Loucy (cell line): Measurements from ENCODE around the gene TNFRSF9.
"Not testable (repeated sequence)": the region's sequence is repeated elsewhere in the genome, so short reads cannot be mapped to it uniquely, and the experiment has no call there.

ENCODE experiments used
- H2AFZ ChIP-seq: fragments of 200-600 bp; sonication (generic); 2 replicates; pipeline ENCODE4 v1.6.0; 2016; ENCODE audit warnings: antibody characterized with exemption, mild to moderate bottlenecking, low read length, moderate library complexity
- H3F3A ChIP-seq: fragments of 200-600 bp; 2 replicates; pipeline ENCODE4 v1.6.0; 2016; ENCODE audit warnings: antibody characterized with exemption, low read depth, mild to moderate bottlenecking
- H3K27me3 ChIP-seq: fragments of 200-600 bp; sonication (generic); 2 replicates; pipeline ENCODE4 v1.6.1; 2014; ENCODE audit warnings: low read length, mild to moderate bottlenecking; ENCODE audit not compliant: insufficient read depth, poor library complexity, severe bottlenecking
- H3K36me3 ChIP-seq: fragments of 200-600 bp; sonication (generic); 2 replicates; pipeline ENCODE4 v1.6.1; 2016; ENCODE audit warnings: low read length; ENCODE audit not compliant: insufficient read depth
- H3K4me1 ChIP-seq: fragments of 200-600 bp; sonication (generic); 2 replicates; pipeline ENCODE4 v1.5.1; 2014; ENCODE audit warnings: low read length, mild to moderate bottlenecking; ENCODE audit not compliant: insufficient read depth, poor library complexity, severe bottlenecking
- H3K4me2 ChIP-seq: fragments of 200-600 bp; sonication (generic); 2 replicates; pipeline ENCODE4 v1.6.0; 2014; ENCODE audit warnings: antibody characterized with exemption, low read length, low read depth, mild to moderate bottlenecking; ENCODE audit not compliant: poor library complexity, severe bottlenecking
- H3K4me3 ChIP-seq: fragments of 200-600 bp; sonication (generic); 2 replicates; pipeline ENCODE4 v1.5.1; 2014; ENCODE audit warnings: low read length, mild to moderate bottlenecking, mixed read lengths; ENCODE audit not compliant: poor library complexity, severe bottlenecking
- H3K79me2 ChIP-seq: fragments of 200-600 bp; sonication (generic); 2 replicates; pipeline ENCODE4 v1.6.1; 2014; ENCODE audit warnings: low read length; ENCODE audit not compliant: insufficient read depth
- H3K9ac ChIP-seq: fragments of 200-600 bp; sonication (generic); 2 replicates; pipeline ENCODE4 v1.6.0; 2014; ENCODE audit warnings: mild to moderate bottlenecking, low read depth, low read length, moderate library complexity; ENCODE audit not compliant: poor library complexity, severe bottlenecking
- H3K9me2 ChIP-seq: fragments of 200-600 bp; sonication (generic); replicated peaks from 2 replicates; pipeline ENCODE4 v1.6.1; 2016; ENCODE audit warnings: low read depth, low read length, mixed read lengths
- H3K9me3 ChIP-seq: fragments of 200-600 bp; sonication (generic); 2 replicates; pipeline ENCODE4 v1.6.1; 2014; ENCODE audit warnings: mild to moderate bottlenecking, antibody characterized with exemption, low read length, low read depth; ENCODE audit not compliant: insufficient read depth
- H4K20me1 ChIP-seq: fragments of 200-600 bp; sonication (generic); 2 replicates; pipeline ENCODE4 v1.6.0; 2014; ENCODE audit warnings: antibody characterized with exemption, low read length, mild to moderate bottlenecking; ENCODE audit not compliant: insufficient read depth, poor library complexity, severe bottlenecking
- CTCF ChIP-seq: fragments of 200-600 bp; sonication (generic); conservative IDR thresholded peaks from 2 replicates; pipeline ENCODE4 v1.5.1; 2014; ENCODE audit warnings: mild to moderate bottlenecking, antibody characterized with exemption, low read length
- EZH2phosphoT487 ChIP-seq: fragments of 200-600 bp; IDR thresholded peaks from 2 replicates; pipeline ENCODE4 v1.6.1; 2018; ENCODE audit warnings: antibody characterized with exemption, mild to moderate bottlenecking, moderate library complexity, borderline replicate concordance

Gene TNFRSF9

DNA sequence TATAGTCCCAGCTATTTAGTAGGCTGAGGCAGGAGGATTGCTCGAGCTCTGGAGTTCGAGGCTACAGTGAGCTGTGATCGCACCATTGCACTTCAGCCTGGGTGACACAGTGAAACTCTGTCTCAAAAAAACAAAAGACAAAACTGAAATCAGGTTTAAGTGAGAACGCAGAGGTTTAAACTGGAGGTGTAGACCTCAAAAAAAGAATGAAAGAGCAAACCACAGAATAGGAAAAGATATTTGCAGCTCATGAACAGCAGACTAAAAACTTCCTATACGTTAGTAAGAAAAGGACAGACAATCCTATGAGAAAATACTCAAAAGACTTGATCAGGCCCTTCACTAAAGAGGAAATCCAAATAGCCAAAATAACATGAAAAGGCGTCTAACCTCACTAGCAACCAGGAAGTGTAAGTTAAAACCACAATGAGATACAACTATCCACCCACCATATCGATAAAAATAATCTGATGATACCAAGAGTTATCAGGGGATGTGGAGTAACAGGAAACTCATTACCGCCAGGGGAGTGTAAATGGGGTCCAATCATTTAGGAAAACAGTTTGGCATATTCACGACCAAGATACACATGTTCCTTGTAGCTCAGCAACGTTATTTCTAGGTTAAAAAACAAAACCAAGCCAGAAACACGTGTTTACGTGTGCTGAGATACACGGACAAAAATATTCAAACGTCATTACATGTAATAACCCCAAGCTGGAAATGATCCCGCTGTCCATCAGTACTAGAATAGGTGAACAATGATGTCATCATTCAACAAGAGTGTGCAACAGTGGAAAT is 9.8 kb downstream of the TNFRSF9 start:
- no peaks in the 10 kb centered on the region for H3K36me3 ChIP-seq
- H3K27me3 ChIP-seq = no peaks in the 10 kb centered on the region
- no peaks in the 10 kb centered on the region for H4K20me1 ChIP-seq
- H3K4me2 ChIP-seq = peak overlapping the region; percentile 81
- TF ChIP-seq EZH2phosphoT487 = no peak
- TF ChIP-seq CTCF = no peak
- H3K9me2 ChIP-seq = no peaks in the 10 kb centered on the region
- H3K9me3 ChIP-seq = no peaks in the 10 kb centered on the region
- peak overlapping the region; percentile 66 for H3K4me3 ChIP-seq
- H3K9ac ChIP-seq = peak overlapping the region; percentile 13
- H2AFZ ChIP-seq = peak overlapping the region; percentile 65
- no peaks in the 10 kb centered on the region for H3F3A ChIP-seq
- H3K4me1 ChIP-seq = peaks cover 22% of the 10 kb centered on the region
- H3K79me2 ChIP-seq = no peaks in the 10 kb centered on the region

GRCh38 chr1:7929637-7930036 is 11.0 kb downstream of the TNFRSF9 start:
- no peak overlapping the region for H3K4me2 ChIP-seq
- H3K9me3 ChIP-seq = no peaks in the 10 kb centered on the region
- H3K27me3 ChIP-seq = no peaks in the 10 kb centered on the region
- no peaks in the 10 kb centered on the region for H3K9me2 ChIP-seq
- no peaks in the 10 kb centered on the region for H3F3A ChIP-seq
- H3K4me3 ChIP-seq = no peak overlapping the region
- no peaks in the 10 kb centered on the region for H3K36me3 ChIP-seq
- TF ChIP-seq EZH2phosphoT487 (no peak), CTCF (no peak)
- no peaks in the 10 kb centered on the region for H3K79me2 ChIP-seq
- H3K4me1 ChIP-seq = peaks cover 22% of the 10 kb centered on the region
- no peak overlapping the region for H2AFZ ChIP-seq
- H4K20me1 ChIP-seq = no peaks in the 10 kb centered on the region
- H3K9ac ChIP-seq = no peak overlapping the region

- Histone ChIP-seq H3K4me3 (no peak overlapping the region), H3K36me3 (no peaks in the 10 kb centered on the region), H2AFZ (no peak overlapping the region), H3F3A (no peaks in the 10 kb centered on the region), H3K9me3 (no peaks in the 10 kb centered on the region), H3K9me2 (no peaks in the 10 kb centered on the region), H3K27me3 (no peaks in the 10 kb centered on the region), H3K79me2 (no peaks in the 10 kb centered on the region), H4K20me1 (no peaks in the 10 kb centered on the region), H3K9ac (no peak overlapping the region), H3K4me1 (peaks cover 22% of the 10 kb centered on the region), H3K4me2 (no peak overlapping the region)
- TF ChIP-seq CTCF = no peak
- no peak for TF ChIP-seq EZH2phosphoT487
Observed at GRCh38 chr1:7928247-7928646, 12.4 kb downstream of the TNFRSF9 start.

GRCh38 chr1:7927061-7927460 is 13.6 kb downstream of the TNFRSF9 start:
- not testable (repeated sequence) for H3K36me3 ChIP-seq, H3K4me2 ChIP-seq, H3F3A ChIP-seq, H3K9ac ChIP-seq, H3K4me3 ChIP-seq, H4K20me1 ChIP-seq, H3K27me3 ChIP-seq, H3K9me3 ChIP-seq, H3K9me2 ChIP-seq, H2AFZ ChIP-seq, H3K79me2 ChIP-seq
- H3K4me1 ChIP-seq = peaks cover 21% of the 10 kb centered on the region
